ENCODE results near the gene TSPAN11. TPM values are rescaled to one million over a fixed set of nuclear protein-coding genes. Genes with fewer than 3 reads are reported as not detected.

The TSPAN11 gene
- total and polyA plus RNA-seq, 2 donors (not counting 3 experiments of a cell fraction or from before 2014, with no cell fraction given): 2.1 to 3.9 TPM

- Histone ChIP-seq H2AFZ (ENCODE audit: low read depth, low read length) (no peak overlapping the region), H3K9me3 (replicated peaks; ENCODE audit: control insufficient read depth, insufficient read depth, low read length) (no peaks in the 10 kb centered on the region), H4K20me1 (replicated peaks; ENCODE audit: control insufficient read depth, extremely low read depth, insufficient read depth, low read length) (no peaks in the 10 kb centered on the region), H3K27ac (ENCODE audit: insufficient read depth, low read depth, low read length) (no peak overlapping the region), H3K27me3 (ENCODE audit: control insufficient read depth in 2 of 2, insufficient read depth in 2 of 2, low read length in 2 of 2) (peaks cover 2 to 5% of the 10 kb centered on the region in 2 experiments), H3K4me2 (ENCODE audit: insufficient read depth, low read length) (no peak overlapping the region), H3K4me1 (ENCODE audit: control insufficient read depth, extremely low read depth, insufficient read depth, low read length) (peaks cover 12% of the 10 kb centered on the region), H3K36me3 (ENCODE audit: control insufficient read depth in 2 of 2, extremely low read depth in 1 of 2, insufficient read depth in 2 of 2, low read length in 2 of 2) (no peaks in the 10 kb centered on the region), H3K4me3 (replicated peaks in 1 of 3; ENCODE audit: insufficient read depth in 1 of 3, low read depth in 1 of 3, low read length in 3 of 3) (no peak overlapping the region), H3K9ac (replicated peaks; ENCODE audit: extremely low read depth, insufficient read depth, low read length) (no peak overlapping the region), H3K9me1 (replicated peaks; ENCODE audit: control insufficient read depth, extremely low read depth, insufficient read depth, low read length) (no peaks in the 10 kb centered on the region), H3K79me2 (ENCODE audit: control insufficient read depth, insufficient read depth, low read length) (no peaks in the 10 kb centered on the region)
- intact Hi-C loops (cut with micrococcal nuclease) (no loop called here), dilution Hi-C loops (cut with MboI; ENCODE audit: extremely low pct_ligation_motif_present, low sequenced_read_pairs) (no loop called here)
- ChIA-PET POLR2A (no interaction called here), CTCF (interaction anchor here (1.7 kb wide), 1 partner anchor 83 kb away, joined by 6 read pairs; no protein-coding TSS in a partner anchor)
- DNase-seq (ENCODE audit: low read depth, low spot score) (no peak), FAIRE-seq (no peak)
- BruUV-seq (replicated peaks): no TSS peak
- TF ChIP-seq CTCF (IDR thresholded peaks at IDR 0.05; ENCODE audit: extremely low read depth in 1 of 2, insufficient read depth in 1 of 2, low read depth in 1 of 2, low read length in 2 of 2) (no peak), JUN (IDR thresholded peaks at IDR 0.05; ENCODE audit: borderline replicate concordance, insufficient read depth, insufficient read length, low read depth) (no peak), MYC (IDR thresholded peaks at IDR 0.05; ENCODE audit: low read depth, low read length) (no peak), POLR2A (IDR thresholded peaks at IDR 0.05; ENCODE audit: low read depth, low read length) (no peak), FOS (IDR thresholded peaks at IDR 0.05; ENCODE audit: borderline replicate concordance, insufficient read depth, low read length) (no peak), EZH2 (IDR thresholded peaks at IDR 0.05; ENCODE audit: borderline replicate concordance, low read depth, low read length, severe bottlenecking) (no peak), POLR2AphosphoS5 (IDR thresholded peaks at IDR 0.05; ENCODE audit: insufficient read depth, low read depth, low read length) (no peak), MAX (IDR thresholded peaks at IDR 0.05; ENCODE audit: insufficient read depth, insufficient read length) (no peak), GATA2 (IDR thresholded peaks at IDR 0.05; ENCODE audit: insufficient read depth, insufficient read length, low read depth, low read length) (no peak)
Observed at GRCh38 chr12:30934811-30935210, 8.3 kb downstream of the TSPAN11 start.
